Stomach (tissue), 9 donors: ENCODE measurements around the gene FSIP1. TPM values are rescaled to one million over a fixed set of nuclear protein-coding genes. Genes with fewer than 3 reads are reported as not detected.

ENCODE experiments used
- DNase-seq, 2 donors: peaks; one replicate each; pipeline versions ENCODE4 v3.0.0 to v3.0.0-alpha.2; 2013 to 2019
- H3K27ac ChIP-seq, 5 donors: fragments of 200-600 bp in 4 of 5; sonication (generic) in 4 of 5; one replicate each; pipeline ENCODE4 v1.5.1; 2013 to 2019; ENCODE audit warnings: mild to moderate bottlenecking in 1 of 5, moderate library complexity in 1 of 5
- H3K27me3 ChIP-seq, 3 donors: fragments of 200-600 bp; sonication (generic); one replicate each; pipeline ENCODE4 v1.5.1; 2017 to 2019; ENCODE audit warnings: mixed run types in 1 of 3
- H3K36me3 ChIP-seq, 4 donors: fragments of 200-600 bp; sonication (generic); 1 replicate in 3 of 4; 2 replicates in 1 of 4; pipeline ENCODE4 v1.5.1; 2016 to 2019
- H3K4me1 ChIP-seq, 4 donors: fragments of 200-600 bp; sonication (generic); one replicate each; pipeline ENCODE4 v1.5.1; 2016 to 2019
- H3K4me3 ChIP-seq, 4 donors: fragments of 200-600 bp; sonication (generic) in 3 of 4; one replicate each; pipeline ENCODE4 v1.5.1; 2016 to 2019; ENCODE audit warnings: mild to moderate bottlenecking in 1 of 4
- H3K9me3 ChIP-seq, 4 donors: fragments of 200-600 bp; sonication (generic); one replicate each; pipeline ENCODE4 v1.5.1; 2016 to 2019
- CTCF ChIP-seq, 7 experiments: fragments of 450-650 bp in 4 of 7; fragments of 200-600 bp in 3 of 7; sonication (generic) in 3 of 7; IDR thresholded peaks; one replicate each; pipeline ENCODE4 v1.5.1; 2016 to 2019; ENCODE audit warnings: antibody characterized with exemption in 7 of 7, control low read depth in 2 of 7, mild to moderate bottlenecking in 1 of 7
- EP300 ChIP-seq: sonication (generic); formaldehyde crosslinking; IDR thresholded peaks from one replicate; pipeline ENCODE4 v1.6.1; 2017; ENCODE audit warnings: antibody characterized with exemption
- POLR2A ChIP-seq, 4 donors: fragments of 450-650 bp; IDR thresholded peaks; one replicate each; pipeline ENCODE4 v1.6.1; 2016; ENCODE audit warnings: antibody characterized with exemption in 4 of 4, control low read depth in 2 of 4, mild to moderate bottlenecking in 1 of 4, moderate library complexity in 1 of 4
- POLR2AphosphoS5 ChIP-seq, 3 donors: sonication (generic); formaldehyde crosslinking; IDR thresholded peaks; one replicate each; pipeline ENCODE4 v1.6.1; 2016; ENCODE audit warnings: antibody characterized with exemption in 3 of 3
- WGBS, 5 donors: extraction: QIAGEN DNeasy Blood & Tissue Kit in 3 of 5; methylation state at CpG; one replicate each; pipeline versions ENCODE4 v1.1.5 to v1.1.7; 2013 to 2018; 5-methylcytosine and 5-hydroxymethylcytosine counted together
- intact Hi-C: fragments of 100-400 bp; cut with DNase I; formaldehyde crosslinking; loops from one replicate; pipeline ENCODE4 v1.15.1; 2023; ENCODE audit warnings: low total_unique reads
- polyA plus RNA-seq, 3 donors: library from polyadenylated mRNA; stranded (reverse); fragments of 200-250 nt; gene quantifications; one replicate each; pipeline ENCODE4 v1.2.3, GENCODE V29; 2013
- total RNA-seq, 5 donors: library from RNA; depleted of rRNA; stranded (reverse); fragments of >200 nt; gene quantifications; one replicate each; pipeline versions ENCODE4 v1.1.0 to v1.2.3, GENCODE V29; 2014 to 2016
- donor health status: healthy with polysubstance abuse.
- donor health status: Bipolar disorder and iron deficiency.
- donor health status: healthy.

Gene FSIP1
- total and polyA plus RNA-seq, 8 donors = 0.08 to 141 (median 0.66) TPM

- no peaks in the 10 kb centered on the region for H3K36me3 ChIP-seq
- WGBS, 5 donors = 42 to 60% (median 52%) methylated on average over 1 of the region's 1 CpG
- no peaks in the 10 kb centered on the region for H3K27me3 ChIP-seq
- H3K4me3 ChIP-seq = no peak overlapping the region
- no peak for DNase-seq
- intact Hi-C loops = no loop called here
- no peak overlapping the region for H3K27ac ChIP-seq
- TF ChIP-seq POLR2A (IDR thresholded peaks at IDR 0.05) = no peak
- TF ChIP-seq CTCF (IDR thresholded peaks at IDR 0.05) = no peak
- no peak for TF ChIP-seq EP300
- TF ChIP-seq POLR2AphosphoS5 (IDR thresholded peaks at IDR 0.05) = no peak
- no peaks in the 10 kb centered on the region for H3K4me1 ChIP-seq
- H3K9me3 ChIP-seq = no peaks in the 10 kb centered on the region
Measured at GRCh38 chr15:39704689-39705088, 78.0 kb downstream of the FSIP1 start.

- H3K4me1 ChIP-seq = no peaks in the 10 kb centered on the region
- 84 to 91% (median 89%) methylated on average over 5 of the region's 5 CpGs for WGBS, 5 donors
Measured at GRCh38 chr15:39704235-39704634, 78.4 kb downstream of the FSIP1 start.

GRCh38 chr15:39701988-39702387 lies 80.7 kb downstream of the FSIP1 start:
- intact Hi-C loops = no loop called here
- no peaks in the 10 kb centered on the region for H3K4me1 ChIP-seq
- 86 to 92% (median 87%) methylated on average over 3 of the region's 3 CpGs for WGBS, 5 donors
- H3K9me3 ChIP-seq = no peaks in the 10 kb centered on the region
- no peak overlapping the region for H3K4me3 ChIP-seq
- TF ChIP-seq CTCF (IDR thresholded peaks at IDR 0.05) = no peak
- no peak for TF ChIP-seq EP300
- TF ChIP-seq POLR2AphosphoS5 (IDR thresholded peaks at IDR 0.05) = no peak
- TF ChIP-seq POLR2A (IDR thresholded peaks at IDR 0.05) = no peak
- H3K27me3 ChIP-seq = no peaks in the 10 kb centered on the region
- H3K27ac ChIP-seq = no peak overlapping the region
- H3K36me3 ChIP-seq = no peaks in the 10 kb centered on the region
- DNase-seq = no peak

More at GRCh38 chr15:39704235-39704634, 78.4 kb downstream of the FSIP1 start:
- no peaks in the 10 kb centered on the region for H3K27me3 ChIP-seq
- no peaks in the 10 kb centered on the region for H3K36me3 ChIP-seq
- no peak for TF ChIP-seq POLR2A (IDR thresholded peaks at IDR 0.05)
- TF ChIP-seq EP300 = no peak
- no peak for TF ChIP-seq CTCF (IDR thresholded peaks at IDR 0.05)
- no peak for TF ChIP-seq POLR2AphosphoS5 (IDR thresholded peaks at IDR 0.05)
- H3K9me3 ChIP-seq = no peaks in the 10 kb centered on the region
- no peak overlapping the region for H3K4me3 ChIP-seq
- H3K27ac ChIP-seq = no peak overlapping the region
- no peak for DNase-seq
- intact Hi-C loops = no loop called here

- Histone ChIP-seq H3K9me3 (no peaks in the 10 kb centered on the region), H3K36me3 (no peaks in the 10 kb centered on the region), H3K4me3 (no peak overlapping the region), H3K4me1 (no peaks in the 10 kb centered on the region), H3K27ac (no peak overlapping the region), H3K27me3 (no peaks in the 10 kb centered on the region)
- no peak for DNase-seq
- intact Hi-C loops = no loop called here
- TF ChIP-seq POLR2A (IDR thresholded peaks at IDR 0.05) (no peak), POLR2AphosphoS5 (IDR thresholded peaks at IDR 0.05) (no peak), EP300 (no peak), CTCF (IDR thresholded peaks at IDR 0.05) (no peak)
- 84 to 100% (median 92%) methylated on average over 1 of the region's 1 CpG for WGBS, 5 donors
Measured at GRCh38 chr15:39700375-39700700, 82.3 kb downstream of the FSIP1 start.
